Mammary microvascular endothelial cell (primary cell): ENCODE measurements around the gene TPCN1. TPM values are rescaled to one million over a fixed set of nuclear protein-coding genes. Genes with fewer than 3 reads are reported as not detected.

Experiments
- total RNA-seq: library from RNA; depleted of rRNA; stranded (reverse); fragments of >200 nt; gene quantifications from 2 replicates; pipeline ENCODE4 v1.2.3, GENCODE V29; 2015

The TPCN1 gene
- total RNA-seq: 7.3 and 14.1 TPM in 2 replicates

DNA sequence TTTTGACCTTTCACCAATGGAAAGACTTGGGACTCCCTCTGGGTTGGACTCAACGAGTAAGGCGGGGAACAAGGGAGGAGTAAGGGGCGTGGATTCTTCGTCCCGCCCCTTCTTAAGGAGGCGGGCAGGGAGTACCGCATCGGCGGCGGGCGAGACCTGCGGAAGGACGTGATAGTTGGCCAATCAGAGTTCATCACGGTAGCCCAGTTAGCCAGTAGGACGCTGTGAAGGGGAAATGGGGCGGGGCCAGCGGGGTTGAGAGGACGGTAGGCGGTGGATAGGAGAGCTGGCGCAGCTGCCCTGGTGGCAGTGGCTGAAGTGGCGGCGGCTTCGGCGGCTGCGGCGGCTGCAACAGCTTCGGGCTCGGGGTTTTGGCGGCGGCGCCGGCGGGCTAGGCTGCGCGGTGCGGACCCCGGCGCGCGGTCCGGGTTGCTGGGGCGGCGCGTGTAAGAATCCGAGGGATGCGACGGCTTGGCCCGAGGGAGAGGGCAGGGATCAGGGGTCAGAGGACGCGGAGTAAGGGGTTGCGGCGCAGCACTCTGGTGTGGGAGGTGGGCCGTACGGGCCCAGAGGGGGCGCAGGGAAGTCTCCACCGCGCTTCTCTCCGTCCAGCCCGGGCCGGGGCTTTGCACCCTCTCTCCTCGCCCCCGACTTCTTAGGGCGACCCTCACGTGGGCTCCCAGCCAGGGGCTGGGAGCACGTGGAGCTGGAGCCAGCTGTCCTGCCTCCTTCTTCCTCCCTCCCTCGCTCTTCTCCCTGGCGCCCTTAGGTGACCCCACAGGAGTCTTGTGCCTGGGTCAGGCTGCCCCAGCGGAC is at the start of gene TPCN1:
Gene TPCN1, plus strand, starts transcription at position 284 of the 816 bp plus-strand sequence. CDS start 5,389 bp downstream, outside the sequence.

DNA sequence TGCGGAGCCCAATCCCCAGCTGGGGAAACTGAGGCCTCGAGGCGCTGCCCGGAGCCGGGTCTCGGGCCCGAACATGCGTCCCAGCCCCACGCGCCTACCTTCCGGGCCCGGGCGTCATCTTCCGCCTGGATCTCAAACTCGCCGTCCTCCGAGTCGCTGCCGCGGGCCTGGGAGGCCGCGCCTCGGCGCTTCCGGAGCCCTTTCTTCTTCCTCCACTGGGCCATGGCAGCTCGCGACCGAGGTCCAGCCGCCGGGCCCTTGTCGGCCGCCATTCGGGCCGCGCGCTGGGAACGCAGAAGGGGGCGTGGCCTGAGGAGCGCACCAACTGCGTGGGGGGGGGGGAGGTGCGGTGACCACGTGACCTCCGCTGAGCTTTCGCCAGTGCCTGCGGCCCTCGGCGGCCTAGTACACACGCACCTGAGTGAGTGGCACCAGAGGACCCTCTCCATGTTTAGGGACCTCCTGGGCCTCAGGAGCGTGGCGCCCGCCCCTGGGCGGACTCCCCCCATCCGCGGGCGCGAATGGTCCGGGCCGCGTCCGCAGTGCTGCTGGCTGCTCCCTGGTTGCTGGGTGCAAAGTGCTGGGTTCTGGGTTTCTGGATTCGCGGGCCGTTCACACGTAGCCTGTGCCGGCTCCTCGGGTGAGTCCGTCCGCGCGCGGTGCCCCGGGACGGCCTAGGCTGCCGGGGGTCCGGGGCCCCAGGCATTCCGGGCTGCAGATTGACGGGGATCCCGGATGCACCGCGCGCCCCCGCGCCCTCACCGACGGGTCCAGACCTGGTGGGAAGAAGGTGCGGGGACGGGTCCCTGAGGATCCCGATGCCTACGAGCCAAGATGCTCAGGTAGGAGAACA is 35.9 kb upstream of the TPCN1 start, which contains the start of the genes DDX54 and RITA1:
Gene DDX54, minus strand, starts transcription at position 299 of the 853 bp plus-strand sequence. Its CDS starts 27 bp downstream, at position 272.
Gene RITA1, plus strand, starts transcription at position 542 of the 853 bp plus-strand sequence. CDS start 1,026 bp downstream, outside the sequence.

GRCh38 chr12:113334786-113335539 is 113.7 kb downstream of the TPCN1 start, which contains the start of gene SLC8B1:
Gene SLC8B1 (minus strand): TSS chr12:113335109. CDS start chr12:113332878, 2,231 bp downstream.

Other genes with a start within 250 kb of the TPCN1 start
- 88.9 and 101 TPM in 2 replicates for gene OAS2, start 242.9 kb upstream of the TPCN1 start, total RNA-seq
- not detected in 2 replicates for gene DTX1, start 164.7 kb upstream of the TPCN1 start, total RNA-seq
- gene RASAL1, start 85.7 kb upstream of the TPCN1 start, total RNA-seq: not detected in 2 replicates
- not detected in 2 replicates for gene CFAP73, start 71.7 kb upstream of the TPCN1 start, total RNA-seq
- 83.5 and 87.7 TPM in 2 replicates for gene DDX54, start 36.0 kb upstream of the TPCN1 start, total RNA-seq
- gene RITA1, start 35.7 kb upstream of the TPCN1 start, total RNA-seq: 32.9 and 48.1 TPM in 2 replicates
- gene SLC8B1, start 113.6 kb downstream of the TPCN1 start, total RNA-seq: 37.6 and 45.6 TPM in 2 replicates
- 28.2 and 35.5 TPM in 2 replicates for gene PLBD2, start 137.1 kb downstream of the TPCN1 start, total RNA-seq
- gene SDS, start 182.4 kb downstream of the TPCN1 start, total RNA-seq: not detected in 2 replicates
- 6.3 and 7.7 TPM in 2 replicates for gene SDSL, start 200.9 kb downstream of the TPCN1 start, total RNA-seq